HG03025 (cell line): ENCODE measurements around the gene HPS1.

ENCODE experiments used
- ATAC-seq: cut with Tn5 transposase; IDR thresholded peaks from one replicate; pipeline ENCODE4 v1.9.1; 2021; ENCODE audit warnings: mild to moderate bottlenecking, moderate library complexity; ENCODE audit not compliant: unreplicated experiment, low FRiP score

The HPS1 gene

DNA sequence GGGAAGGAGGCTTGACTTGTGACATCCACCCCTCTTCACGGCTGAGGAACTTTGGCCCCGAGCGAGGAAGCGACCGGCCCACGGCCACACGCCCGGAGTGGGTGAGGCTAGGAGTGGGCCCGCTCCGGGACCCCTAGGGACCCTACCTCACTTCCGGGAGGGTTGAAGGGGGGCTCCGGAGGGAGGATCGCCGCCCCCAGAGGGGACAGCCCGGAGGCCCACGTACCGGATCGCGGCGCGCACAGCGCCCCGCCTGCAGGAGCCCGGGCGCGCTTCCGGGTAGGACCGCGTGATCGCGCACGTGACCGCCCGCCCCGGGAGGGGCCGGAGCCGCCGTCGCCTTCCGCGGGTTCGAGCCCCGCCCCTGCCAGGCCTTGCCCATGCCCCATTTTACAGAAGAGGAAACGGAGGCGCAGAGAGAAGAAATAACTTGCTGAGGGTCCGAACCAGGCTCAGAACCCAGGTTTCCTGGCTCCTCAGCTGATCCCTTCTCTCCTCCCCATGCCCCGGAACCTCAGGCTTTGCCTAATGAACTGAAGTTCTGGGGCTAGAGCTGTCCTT is at the start of gene HPS1:
Gene HPS1 (minus strand): TSS at position 275 of the 561 bp plus-strand sequence. CDS start 3,695 bp downstream, outside the sequence.
- ATAC-seq = peak; percentile 84

DNA sequence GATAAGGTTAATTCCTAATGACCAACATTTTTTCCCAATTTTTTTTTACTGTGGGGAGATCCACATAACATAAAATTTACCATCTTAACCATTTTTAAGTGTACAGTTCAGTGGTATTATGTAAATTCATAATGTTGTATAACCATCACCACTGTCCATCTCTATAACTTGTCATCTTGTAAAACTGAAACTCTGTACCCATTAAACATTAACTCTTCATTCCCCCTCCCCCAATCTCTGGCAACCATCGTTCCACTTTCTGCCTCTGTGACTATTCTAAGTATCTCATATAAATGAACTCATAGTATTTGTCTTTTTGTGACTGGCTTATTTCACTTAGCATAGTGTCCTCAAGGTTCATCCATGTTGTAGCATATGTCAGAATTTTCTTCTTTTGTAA is 46.0 kb upstream of the HPS1 start:
- no peak for ATAC-seq

DNA sequence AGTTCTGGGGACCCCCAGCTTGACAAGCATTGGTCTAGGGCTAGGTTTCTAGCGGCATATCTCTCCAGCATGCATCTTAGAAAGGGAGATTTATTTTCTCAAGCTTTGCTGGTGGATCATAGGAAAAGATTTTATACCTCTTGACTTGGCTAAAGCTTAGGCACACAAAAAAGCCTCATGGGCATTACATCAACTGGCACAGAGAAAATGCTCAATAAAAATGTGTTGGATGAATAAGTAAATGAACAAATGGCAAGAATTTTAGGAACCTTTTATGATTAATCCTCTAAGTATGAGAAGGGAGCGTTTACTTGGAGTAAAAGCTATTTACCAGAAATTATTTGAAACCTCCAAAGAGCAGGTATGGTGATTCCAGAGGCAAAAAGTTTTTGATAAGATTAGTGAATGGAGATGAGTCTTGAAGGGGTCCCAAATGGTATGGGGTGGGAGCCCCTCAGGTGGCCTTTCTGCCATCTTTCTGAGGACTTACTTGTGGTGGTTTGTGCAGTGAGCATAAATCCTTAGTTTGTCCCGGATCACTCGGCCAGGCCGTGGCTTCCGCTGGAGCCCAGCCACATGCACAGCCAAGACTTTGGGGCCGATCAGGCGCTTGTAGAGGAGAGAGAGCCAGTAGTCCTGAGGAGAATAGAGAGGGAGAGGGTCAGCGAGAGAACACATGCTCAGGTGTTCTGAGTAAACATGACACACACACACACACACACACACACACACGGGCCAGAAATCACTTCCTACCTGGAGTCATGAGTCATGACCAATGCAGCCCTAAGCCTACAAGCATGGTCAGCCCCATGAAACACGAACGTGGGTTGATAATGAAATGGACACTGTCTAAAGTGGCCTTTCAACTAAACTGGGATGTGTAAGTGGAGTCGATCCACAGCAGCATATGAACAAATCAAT is 43.1 kb upstream of the HPS1 start:
- ATAC-seq = no peak

DNA sequence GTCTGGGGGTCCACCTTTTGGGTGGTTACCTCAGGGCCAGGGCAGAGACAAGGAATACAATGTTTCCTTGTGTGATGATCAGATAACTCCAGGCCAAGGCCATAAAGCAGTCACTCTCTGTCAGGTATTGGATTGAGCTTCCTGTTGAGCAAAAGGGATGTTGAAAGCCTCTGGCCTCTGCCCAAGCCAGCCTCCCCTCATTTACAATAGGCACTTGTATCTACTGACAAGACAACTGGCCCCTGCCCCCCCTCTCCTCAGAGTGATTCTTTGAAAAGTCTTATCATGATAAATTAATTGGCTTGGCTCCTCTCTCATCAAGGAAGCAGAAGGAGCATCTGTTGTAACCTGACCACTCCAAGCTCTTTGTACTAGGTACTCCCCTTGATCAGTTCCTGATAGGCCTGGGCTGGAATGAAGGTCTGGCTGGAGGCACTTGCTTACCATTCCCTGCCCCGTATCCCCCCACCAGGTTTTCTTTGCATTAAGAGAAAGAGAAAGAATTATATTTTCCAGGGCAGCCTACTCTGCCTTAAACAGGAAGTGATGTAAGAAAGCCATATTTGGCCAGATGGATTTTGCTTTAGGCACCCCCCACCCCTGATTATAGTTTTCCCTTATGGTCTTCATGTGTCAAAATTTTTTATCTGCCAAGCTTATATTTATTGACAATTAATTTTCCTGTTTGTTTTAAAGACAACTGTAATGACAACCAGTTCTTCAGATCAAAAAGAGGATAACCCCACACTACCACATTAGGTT is 42.1 kb upstream of the HPS1 start:
- ATAC-seq = no peak

DNA sequence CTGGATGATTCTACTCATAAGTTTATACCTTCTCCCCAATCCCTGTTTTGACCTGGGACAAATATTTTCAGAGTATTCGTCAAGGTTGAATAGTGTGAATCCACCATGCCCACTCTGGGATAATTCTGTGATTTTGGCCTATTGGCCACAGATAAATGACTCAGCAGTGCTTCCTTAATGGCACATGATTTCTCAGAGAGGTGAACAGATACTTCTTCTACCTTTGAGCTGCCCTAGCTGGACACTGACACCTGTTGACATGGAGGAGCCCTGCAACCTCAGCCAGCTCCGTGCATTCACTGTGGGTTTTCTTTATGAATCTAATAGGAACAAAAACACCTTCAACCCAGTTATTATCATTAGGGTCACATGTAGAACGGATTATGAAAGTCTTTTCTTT is 40.9 kb upstream of the HPS1 start:
- no peak for ATAC-seq

DNA sequence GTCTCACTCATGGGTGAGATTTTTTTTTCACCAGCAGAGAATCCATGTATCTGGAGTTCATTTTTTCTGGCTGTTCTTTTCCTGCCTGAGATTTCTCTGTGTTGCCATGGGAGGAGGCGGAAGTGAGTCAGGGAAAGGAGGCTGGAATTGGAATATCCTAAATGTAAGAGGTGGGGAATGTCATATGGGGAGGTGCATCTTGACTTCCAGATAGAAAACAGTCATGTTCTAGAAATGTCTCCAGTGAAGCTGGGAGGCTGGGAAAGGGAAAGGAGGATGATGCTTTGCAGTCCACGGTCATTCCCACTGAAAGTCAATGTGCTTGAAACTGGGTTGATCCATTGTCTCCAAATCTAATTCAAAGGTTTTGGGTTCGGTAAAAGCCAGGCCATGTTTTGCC is 39.7 kb upstream of the HPS1 start:
- ATAC-seq = no peak

DNA sequence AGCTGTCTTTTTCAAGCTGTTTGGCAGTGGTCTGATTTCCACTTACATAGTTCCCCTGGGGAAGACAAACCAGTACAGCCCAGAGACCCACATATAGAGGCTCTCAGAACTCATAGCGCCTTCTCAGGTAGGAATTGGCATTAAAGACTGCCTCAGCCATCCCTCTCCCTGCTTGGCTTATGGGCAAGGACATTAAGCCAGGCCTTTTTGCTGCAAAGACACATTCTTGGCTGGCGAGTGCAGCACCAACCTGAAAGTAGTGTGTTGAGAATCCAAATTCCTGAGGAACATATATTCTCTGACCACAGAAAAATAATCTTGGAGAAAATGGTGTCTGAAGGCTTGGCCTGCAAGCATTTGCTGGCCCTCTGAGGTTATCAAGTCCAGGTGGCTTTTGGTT is 39.2 kb upstream of the HPS1 start:
- ATAC-seq = no peak

DNA sequence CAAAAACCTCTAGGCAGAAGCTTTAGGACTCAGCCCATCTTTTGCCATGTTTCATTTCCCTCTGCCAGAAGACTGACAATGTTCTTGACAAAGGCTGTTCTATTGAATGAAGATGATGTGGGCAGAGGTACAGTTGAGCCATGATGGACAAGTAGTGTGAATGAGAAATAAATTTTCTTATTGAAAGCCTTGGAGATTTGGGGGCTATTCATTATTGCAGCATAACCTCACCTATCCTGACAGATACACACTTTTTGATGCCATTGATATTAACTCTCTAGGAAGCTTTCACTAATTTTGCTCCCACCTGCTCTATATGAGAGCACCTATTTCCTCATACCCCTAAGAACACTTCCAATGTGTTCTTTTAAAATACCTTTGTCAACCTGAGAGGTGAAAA is 36.9 kb upstream of the HPS1 start:
- ATAC-seq = no peak

DNA sequence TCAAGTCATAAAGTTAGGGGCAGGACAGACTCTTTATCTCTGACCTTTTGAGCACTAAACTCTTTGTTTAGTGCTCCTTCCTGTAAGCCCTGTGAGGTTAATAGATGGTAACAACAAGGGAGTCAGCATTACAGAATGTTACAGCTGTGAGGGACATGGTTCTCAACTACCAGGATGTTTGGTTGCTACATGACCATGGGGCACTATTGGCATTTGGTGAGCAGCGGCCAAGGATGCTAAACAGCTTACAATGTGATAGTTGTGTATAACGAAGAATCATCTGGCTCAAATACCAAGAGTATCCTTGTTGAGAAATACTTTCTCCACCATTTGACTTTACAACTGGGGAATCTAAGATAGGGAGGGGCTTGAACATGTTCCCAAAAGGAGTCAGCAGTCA is 35.4 kb upstream of the HPS1 start:
- ATAC-seq = no peak

DNA sequence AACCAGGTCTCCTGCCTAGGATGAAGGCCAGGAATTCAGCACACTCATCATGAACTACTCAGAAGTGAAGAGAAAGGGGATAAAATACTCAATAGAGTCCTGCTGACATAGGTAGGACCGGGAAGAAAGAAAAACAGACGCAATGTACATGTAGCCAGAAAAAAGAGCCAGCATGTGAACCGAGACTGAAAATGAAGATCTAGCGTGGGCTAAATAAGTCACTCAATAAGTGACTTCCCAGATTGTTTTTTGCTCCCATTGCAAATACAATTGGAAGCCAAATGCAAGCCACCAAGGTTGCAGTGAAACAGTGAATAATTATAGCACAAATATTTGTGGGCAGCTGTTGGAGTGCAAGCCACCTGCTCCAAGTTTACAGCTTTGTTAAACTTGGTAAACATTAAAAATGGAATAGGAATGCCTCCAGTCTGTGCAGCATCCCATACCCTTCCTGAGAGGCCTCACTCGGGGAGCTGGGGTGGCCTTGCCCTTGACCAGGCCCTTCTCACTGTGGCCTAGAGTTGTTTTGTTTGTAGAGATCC is 34.7 kb upstream of the HPS1 start:
- no peak for ATAC-seq

DNA sequence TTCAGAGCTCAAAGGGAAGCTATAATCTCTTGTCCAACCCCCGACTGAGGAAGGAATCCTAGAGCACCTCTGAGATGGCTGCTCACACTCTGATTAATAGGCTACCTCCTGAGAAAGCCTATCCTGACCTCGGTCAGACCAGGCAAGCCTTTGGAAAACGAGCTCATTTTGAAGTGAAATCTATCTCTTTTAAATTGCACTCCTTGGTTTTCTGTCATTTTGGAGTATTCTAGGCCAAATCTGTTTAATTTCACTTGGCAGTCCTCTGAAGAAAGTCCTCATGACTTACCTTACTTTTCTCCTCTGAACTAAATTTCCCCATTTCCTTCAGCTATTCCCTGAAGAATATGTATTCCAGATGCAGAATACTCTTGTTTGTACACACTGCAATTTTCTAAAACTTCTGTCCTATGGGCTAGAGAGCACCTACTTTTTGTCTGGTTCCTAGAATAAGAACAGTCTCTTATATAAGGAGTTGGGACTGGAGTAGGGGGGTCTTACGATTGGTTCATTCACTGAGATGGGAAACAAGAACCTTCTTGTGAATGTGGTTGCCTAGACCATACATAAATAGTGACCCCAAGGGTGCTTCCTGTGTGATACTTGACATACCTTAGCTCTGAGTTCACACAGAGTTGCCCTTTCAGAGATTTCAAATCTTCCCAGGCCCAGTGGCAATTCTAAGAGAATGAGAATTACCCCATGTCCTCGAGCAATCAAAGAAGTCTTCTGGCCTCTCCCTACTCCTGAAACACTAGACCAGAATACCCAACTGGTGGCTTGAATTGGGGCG is 31.9 kb upstream of the HPS1 start:
- no peak for ATAC-seq

DNA sequence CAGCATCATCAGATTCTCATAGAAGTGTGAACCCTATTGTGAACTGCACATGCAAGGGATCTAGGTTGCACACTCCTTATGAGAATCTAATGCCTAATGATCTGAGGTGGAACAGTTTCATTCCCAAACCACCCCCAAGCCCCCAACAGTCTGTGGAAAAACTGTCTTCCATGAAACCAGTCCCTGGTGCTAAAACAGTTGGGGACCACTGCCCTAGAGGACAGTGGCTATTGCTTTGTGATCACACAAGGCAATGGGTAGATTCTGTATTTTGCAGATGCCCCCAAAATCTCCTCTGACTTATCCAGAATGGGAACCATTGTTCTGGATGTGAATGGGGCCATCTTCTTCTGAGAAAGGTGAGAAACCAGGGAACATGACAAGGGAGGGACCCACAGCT is 31.1 kb upstream of the HPS1 start:
- ATAC-seq = no peak

DNA sequence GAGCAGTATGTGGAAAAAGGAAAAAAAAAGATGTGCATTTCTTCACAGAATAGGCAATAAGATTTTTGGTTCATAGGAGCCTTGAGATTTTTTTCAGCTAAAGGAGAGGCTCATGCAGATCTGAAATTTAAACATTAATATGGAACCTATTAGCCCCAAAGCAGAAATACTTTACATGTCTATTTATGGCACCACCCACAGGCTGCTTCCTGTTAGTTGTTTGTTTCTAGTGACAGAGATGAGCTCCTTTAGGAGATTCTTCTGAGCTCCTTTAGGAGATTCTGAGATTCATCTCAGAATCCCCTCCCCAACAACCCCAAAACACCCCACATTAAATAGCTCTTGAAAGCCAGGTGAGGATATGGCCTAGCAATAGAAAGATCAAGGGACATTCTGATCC is 27.9 kb upstream of the HPS1 start:
- ATAC-seq = peak; percentile 59

DNA sequence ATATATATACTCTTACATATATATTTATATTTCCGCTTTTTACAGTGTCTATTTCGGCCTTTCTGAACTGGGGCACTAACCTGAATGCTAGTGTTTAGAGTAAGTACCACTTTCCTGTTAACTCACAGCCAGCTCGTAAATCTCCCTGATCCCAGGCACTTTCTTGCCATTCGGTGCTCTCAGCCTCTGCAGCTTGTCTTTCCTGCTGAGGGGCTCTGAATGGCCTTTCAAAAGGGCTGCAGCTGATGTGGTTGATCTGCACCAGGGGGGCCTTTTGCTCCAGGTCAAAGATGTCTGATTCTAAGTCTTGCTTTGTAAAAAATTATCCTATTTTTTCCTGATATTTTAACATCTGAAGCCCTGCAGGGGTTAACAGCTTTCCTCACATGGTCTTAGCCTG is 25.5 kb upstream of the HPS1 start:
- no peak for ATAC-seq

DNA sequence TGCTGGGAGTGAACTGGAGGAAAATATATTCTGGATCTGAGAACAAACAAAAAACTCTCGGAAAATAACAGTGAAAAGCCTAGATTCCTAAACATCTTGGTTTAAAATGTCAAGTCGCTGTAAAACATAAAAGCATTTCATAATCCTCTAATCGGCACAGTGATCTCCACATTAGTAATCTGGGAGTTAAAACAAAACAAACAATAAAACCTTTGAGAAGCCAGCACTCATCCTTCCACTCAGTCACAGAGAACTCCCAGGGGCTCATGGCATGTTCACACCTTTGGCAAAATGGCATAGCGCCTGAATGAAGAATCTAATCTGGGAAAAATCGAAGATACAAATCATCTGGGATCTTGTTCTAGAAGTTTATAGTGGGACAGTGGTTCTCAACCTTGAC is 24.1 kb upstream of the HPS1 start:
- no peak for ATAC-seq

DNA sequence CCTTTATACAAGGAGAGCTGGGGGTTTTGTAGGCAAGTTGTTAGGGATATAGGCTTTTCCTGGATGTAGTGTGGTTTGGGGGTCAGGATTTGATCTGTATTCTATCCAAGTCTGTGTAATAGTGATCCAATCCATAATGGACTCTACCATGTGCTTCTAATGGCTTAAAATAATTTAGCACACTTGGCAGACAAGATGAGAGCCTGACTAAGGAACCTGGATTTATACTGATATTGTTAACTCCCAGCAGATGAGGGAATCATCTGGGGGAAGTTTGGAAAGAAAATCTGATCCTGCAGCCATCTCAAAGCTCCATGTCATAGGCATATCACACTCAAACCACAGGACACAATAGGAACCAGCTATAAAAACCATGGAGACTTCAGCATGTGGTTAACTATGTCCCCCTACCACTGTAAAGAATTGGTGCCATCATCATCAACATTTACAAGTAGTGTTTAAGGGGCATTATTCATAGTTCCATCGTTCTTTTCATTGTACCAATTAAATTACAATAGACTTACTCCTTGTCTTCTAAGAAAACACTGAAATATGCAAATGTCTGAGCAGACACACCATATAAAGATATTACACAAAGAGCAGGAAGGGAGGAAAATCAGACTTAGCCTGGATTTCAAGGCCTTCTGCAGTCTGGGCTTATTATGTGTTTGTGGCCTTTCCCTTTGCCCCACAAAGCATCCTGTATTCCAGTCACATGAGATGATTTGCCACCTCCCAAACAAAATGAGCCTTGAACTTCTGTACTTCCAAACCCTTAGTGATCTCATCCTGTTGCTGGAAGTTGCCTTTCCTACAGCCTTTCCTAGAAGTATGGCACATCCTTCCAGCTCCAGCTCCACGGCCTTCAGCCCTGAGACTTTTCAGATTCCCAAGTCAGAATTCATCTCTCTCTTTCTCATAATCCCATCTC is 22.5 kb upstream of the HPS1 start:
- no peak for ATAC-seq

DNA sequence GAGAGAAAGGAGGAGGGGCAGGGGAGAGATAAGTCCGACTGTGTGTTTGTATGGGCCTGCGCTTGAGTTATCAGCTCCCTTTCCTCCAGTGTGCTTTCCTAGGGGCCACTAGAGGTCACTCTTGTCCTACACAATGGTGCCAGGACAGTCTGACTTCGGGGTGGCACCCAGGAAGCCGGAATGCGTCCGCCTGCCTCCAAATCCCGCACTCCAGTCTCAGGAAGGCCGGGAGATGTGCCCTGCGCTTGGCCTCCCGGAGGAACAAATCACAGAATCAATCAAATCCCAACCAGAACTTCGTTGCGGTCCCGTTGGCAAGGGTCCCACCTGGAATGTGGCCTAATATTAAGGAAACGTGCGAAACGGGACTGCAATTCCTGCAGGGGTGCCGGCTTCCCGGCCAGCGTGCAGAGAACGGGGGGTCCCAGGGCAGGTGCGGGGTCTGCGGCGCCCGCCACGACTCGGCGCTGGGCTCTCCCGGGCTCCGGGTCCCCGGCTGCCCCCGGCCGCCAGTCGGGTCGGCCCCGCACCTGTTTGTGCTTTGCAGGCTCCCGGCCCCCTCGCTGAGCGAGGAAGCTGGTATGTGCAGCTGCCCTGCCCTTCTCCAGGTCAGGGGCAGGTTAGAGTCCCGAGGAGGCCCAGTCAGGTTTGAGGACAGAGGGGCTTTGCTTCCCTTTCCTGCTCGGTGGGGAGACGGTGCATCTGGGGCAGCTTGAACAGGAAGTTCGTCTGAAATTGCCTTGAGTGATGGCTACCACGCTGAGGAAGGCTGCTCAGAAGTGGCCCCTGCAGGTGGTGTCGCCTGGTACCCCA is 21.0 kb upstream of the HPS1 start:
- peak; percentile 94 for ATAC-seq

DNA sequence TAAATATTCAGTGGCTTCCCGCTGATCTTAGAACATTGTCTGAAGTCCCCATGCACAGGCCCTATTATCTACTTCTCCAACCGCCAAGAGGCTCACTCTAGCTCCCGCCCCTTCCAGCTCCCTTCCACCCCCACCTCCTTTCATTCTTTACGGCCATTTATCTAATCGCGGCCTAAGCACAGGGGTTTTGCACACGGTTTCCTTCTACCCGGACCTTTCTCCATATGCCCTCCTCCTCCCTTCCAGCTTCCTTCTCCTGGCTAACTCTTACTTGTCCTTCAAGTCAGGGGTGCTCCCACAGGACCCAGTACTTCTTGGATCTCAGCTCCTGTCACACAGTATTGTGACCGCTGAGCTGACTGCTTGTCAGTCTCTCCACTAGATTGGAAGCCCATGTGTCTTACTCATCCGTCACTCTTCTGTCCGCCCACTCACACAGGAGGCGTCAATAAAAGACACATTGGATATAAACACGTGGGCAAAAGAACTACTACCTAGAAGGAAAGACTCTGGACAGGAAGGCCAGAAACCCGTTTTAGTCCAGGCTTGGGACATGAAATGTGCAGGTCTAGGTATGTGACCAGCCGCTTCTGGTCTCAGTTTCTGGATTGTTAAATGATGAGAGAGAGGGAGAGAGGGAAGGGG is 20.2 kb upstream of the HPS1 start:
- no peak for ATAC-seq
